Lower lobe of right lung (tissue), 2 donors: ENCODE data around the gene DOK3. TPM values are rescaled to one million over a fixed set of nuclear protein-coding genes. Genes with fewer than 3 reads are reported as not detected.

Experiments used
- ATAC-seq, 2 donors: fragments of 200-7000 bp; cut with Tn5 transposase; one replicate each; pipeline ENCODE4 v1.9.1; 2020 to 2022; ENCODE audit warnings: mild to moderate bottlenecking in 2 of 2, moderate library complexity in 2 of 2
- DNase-seq: peaks from one replicate; pipeline ENCODE4 v3.0.0-alpha.2; 2020
- H3K27ac ChIP-seq: fragments of 200-600 bp; one replicate; pipeline ENCODE4 v1.8.0; 2022
- H3K27me3 ChIP-seq: fragments of 200-600 bp; one replicate; pipeline ENCODE4 v1.8.0; 2022; ENCODE audit warnings: low read depth
- H3K36me3 ChIP-seq: fragments of 200-600 bp; one replicate; pipeline ENCODE4 v1.8.0; 2022; ENCODE audit warnings: mild to moderate bottlenecking
- H3K4me1 ChIP-seq: fragments of 200-600 bp; one replicate; pipeline ENCODE4 v1.8.0; 2022
- H3K4me3 ChIP-seq: fragments of 200-600 bp; one replicate; pipeline ENCODE4 v1.8.0; 2022; ENCODE audit warnings: mild to moderate bottlenecking
- H3K9me3 ChIP-seq: fragments of 200-600 bp; one replicate; pipeline ENCODE4 v1.8.0; 2022
- intact Hi-C: fragments of 100-400 bp; cut with DNase I; formaldehyde crosslinking; loops from one replicate; pipeline ENCODE4 v1.11.0; 2022
- total RNA-seq: library from RNA; stranded (reverse); fragmentation: NEBNext Ultra II Directional; extraction: Animal tissue kit (Norgen Biotek cat#: 25700); gene quantifications from one replicate; pipeline ENCODE4 v1.2.1, GENCODE V29; 2021
- TF ChIP-seq, protein P1 (sequence below): fragments of 200-600 bp; IDR thresholded peaks from one replicate; pipeline ENCODE4 v1.8.0; 2022; ENCODE audit warnings: antibody characterized with exemption, mild to moderate bottlenecking
- donor health status: DM: no; HTN: yes; CAD: no; lungs with severe emphysema.

DOK3 gene
- total RNA-seq, 1 donor from 2014 or later, result 76.5 TPM

DNA sequence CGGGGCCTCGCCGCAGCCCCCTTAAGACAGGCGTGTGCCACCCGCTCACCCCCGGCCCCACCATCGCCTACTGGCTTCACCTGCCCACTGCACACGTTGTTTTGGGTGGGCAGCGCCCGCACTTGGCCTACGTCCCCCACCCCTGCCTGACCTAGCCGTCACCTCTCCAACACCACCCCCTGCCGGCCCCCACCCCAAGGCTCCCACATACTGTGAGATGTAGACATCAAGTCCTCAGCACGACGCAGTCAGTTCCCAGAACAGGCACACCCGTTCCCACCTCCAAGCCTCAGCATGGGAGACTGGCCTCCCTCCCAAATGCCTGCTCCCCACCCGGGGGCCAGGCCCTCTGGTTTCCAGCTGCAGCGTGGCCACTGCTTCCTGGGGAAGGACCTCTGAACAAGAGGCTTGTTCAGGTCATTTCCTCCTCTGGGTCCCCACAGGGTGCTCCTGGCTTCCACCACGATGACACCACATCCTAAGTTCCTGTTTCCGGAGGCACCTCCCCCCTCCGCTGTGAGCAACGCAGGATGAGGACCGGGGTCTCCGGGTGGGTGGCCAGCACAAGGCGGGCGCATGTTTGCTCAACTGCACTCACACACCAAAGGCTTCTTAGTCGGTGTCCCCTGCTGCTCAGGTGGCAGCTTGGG, 47.5 kb downstream of the DOK3 start:
- H3K27ac ChIP-seq, result peak overlapping the region; percentile 58
- TF ChIP-seq, protein P1, sequence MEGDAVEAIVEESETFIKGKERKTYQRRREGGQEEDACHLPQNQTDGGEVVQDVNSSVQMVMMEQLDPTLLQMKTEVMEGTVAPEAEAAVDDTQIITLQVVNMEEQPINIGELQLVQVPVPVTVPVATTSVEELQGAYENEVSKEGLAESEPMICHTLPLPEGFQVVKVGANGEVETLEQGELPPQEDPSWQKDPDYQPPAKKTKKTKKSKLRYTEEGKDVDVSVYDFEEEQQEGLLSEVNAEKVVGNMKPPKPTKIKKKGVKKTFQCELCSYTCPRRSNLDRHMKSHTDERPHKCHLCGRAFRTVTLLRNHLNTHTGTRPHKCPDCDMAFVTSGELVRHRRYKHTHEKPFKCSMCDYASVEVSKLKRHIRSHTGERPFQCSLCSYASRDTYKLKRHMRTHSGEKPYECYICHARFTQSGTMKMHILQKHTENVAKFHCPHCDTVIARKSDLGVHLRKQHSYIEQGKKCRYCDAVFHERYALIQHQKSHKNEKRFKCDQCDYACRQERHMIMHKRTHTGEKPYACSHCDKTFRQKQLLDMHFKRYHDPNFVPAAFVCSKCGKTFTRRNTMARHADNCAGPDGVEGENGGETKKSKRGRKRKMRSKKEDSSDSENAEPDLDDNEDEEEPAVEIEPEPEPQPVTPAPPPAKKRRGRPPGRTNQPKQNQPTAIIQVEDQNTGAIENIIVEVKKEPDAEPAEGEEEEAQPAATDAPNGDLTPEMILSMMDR, result no peak
- H3K9me3 ChIP-seq, result no peaks in the 10 kb centered on the region
- H3K27me3 ChIP-seq, result no peaks in the 10 kb centered on the region
- H3K4me1 ChIP-seq, result peaks cover 13% of the 10 kb centered on the region
- H3K4me3 ChIP-seq, result no peak overlapping the region
- DNase-seq, result peak; percentile 62
- intact Hi-C loops, result no loop called here
- H3K36me3 ChIP-seq, result peaks cover 38% of the 10 kb centered on the region
- peak; percentile 37 to 38 for ATAC-seq

DNA sequence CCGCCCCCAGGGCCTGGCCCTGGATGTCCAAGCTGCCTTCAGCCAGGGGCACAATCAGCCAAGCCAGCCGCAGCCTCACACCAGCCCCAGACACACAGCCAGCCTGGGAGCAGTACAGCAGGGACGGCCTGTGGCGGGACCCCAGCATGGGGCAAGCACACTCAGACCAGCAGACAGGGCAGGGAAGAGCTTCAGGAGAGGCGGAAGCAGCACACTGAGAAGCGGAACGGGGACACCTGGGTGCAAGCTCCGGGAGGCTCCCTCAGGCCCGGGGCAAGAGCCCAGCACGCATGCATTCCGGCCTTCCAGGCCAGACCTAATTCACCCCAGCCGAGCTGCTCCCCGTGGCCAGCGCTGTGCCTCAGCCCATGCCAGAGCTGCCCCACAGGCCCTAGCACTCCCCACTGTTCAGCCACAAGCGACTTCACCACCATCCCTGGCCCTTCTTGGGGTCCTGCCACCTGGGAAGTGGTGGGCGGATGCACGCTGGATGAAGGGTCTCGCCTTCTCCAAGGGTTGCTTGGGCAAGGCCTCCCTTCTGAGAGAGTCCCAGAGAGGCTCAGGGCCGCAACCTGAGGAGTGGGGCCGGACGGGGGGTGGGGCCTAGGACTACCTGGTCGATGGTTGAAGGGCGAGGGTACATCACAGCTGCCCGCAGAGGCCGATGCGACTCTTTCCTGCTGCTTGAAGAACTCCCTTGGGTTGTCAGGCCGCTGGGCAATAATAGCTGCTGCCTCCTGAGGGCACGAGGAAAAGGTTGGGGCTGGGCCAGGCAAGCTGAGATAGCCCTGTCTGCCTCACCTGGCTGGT, 49.6 kb downstream of the DOK3 start:
- Histone ChIP-seq H3K4me1 (peaks cover 33% of the 10 kb centered on the region), H3K27me3 (no peaks in the 10 kb centered on the region), H3K4me3 (no peak overlapping the region), H3K27ac (no peak overlapping the region), H3K9me3 (no peaks in the 10 kb centered on the region), H3K36me3 (peaks cover 19% of the 10 kb centered on the region)
- TF ChIP-seq, protein P1, result no peak
- DNase-seq (no peak), ATAC-seq (no peak)
- intact Hi-C loops, result loop anchor here (10.0 kb wide), 1 partner anchor 55 kb away; the partner anchor contains the start of genes F12 and PFN3

GRCh38 chr5:177459357-177459756, 50.3 kb downstream of the DOK3 start:
- H3K36me3 ChIP-seq, result peaks cover 19% of the 10 kb centered on the region
- H3K27me3 ChIP-seq, result no peaks in the 10 kb centered on the region
- DNase-seq (no peak), ATAC-seq (no peak)
- TF ChIP-seq, protein P1, result no peak
- H3K27ac ChIP-seq, result no peak overlapping the region
- H3K9me3 ChIP-seq, result no peaks in the 10 kb centered on the region
- no peak overlapping the region for H3K4me3 ChIP-seq
- intact Hi-C loops, result loop anchor here (10.0 kb wide), 1 partner anchor 55 kb away; the partner anchor contains the start of genes F12 and PFN3
- peaks cover 33% of the 10 kb centered on the region for H3K4me1 ChIP-seq

GRCh38 chr5:177458912-177459350, 50.7 kb downstream of the DOK3 start:
- ATAC-seq, result no peak
- H3K36me3 ChIP-seq, result peaks cover 19% of the 10 kb centered on the region
- no peaks in the 10 kb centered on the region for H3K9me3 ChIP-seq
- H3K4me1 ChIP-seq, result peaks cover 38% of the 10 kb centered on the region
- DNase-seq, result no peak
- H3K27ac ChIP-seq, result no peak overlapping the region
- H3K27me3 ChIP-seq, result no peaks in the 10 kb centered on the region
- no peak overlapping the region for H3K4me3 ChIP-seq
- intact Hi-C loops, result loop anchor here (10.0 kb wide), 1 partner anchor 54 kb away; the partner anchor contains the start of genes F12 and PFN3
- TF ChIP-seq, protein P1, result no peak

GRCh38 chr5:177457852-177458681, 51.6 kb downstream of the DOK3 start:
- Histone ChIP-seq H3K4me1 (peaks cover 40% of the 10 kb centered on the region), H3K27me3 (no peaks in the 10 kb centered on the region), H3K36me3 (peaks cover 19% of the 10 kb centered on the region), H3K4me3 (no peak overlapping the region), H3K9me3 (no peaks in the 10 kb centered on the region), H3K27ac (peak overlapping the region; percentile 6)
- DNase-seq (no peak), ATAC-seq (no peak)
- intact Hi-C loops, result loop anchor here (10.0 kb wide), 1 partner anchor 53 kb away; the partner anchor contains the start of genes F12 and PFN3
- TF ChIP-seq, protein P1, result no peak
